GM19351 (cell line): Measurements from ENCODE around the gene PSMD9.
A peak's percentile ranks its signal among the peaks of the same experiment; 100 is the strongest.
"Not testable (repeated sequence)": the region's sequence is repeated elsewhere in the genome, so short reads cannot be mapped to it uniquely, and the experiment has no call there.

Experiments
- ATAC-seq: cut with Tn5 transposase; IDR thresholded peaks from one replicate; pipeline ENCODE4 v1.9.1; 2021; ENCODE audit warnings: mild to moderate bottlenecking, moderate library complexity; ENCODE audit not compliant: unreplicated experiment

PSMD9 gene

GRCh38 chr12:121888478-121889273 lies at the start of gene PSMD9:
Gene PSMD9, plus strand, starts transcription at chr12:121888790. Its CDS starts 67 bp downstream, at chr12:121888857.
- ATAC-seq, result peak; percentile 90

DNA sequence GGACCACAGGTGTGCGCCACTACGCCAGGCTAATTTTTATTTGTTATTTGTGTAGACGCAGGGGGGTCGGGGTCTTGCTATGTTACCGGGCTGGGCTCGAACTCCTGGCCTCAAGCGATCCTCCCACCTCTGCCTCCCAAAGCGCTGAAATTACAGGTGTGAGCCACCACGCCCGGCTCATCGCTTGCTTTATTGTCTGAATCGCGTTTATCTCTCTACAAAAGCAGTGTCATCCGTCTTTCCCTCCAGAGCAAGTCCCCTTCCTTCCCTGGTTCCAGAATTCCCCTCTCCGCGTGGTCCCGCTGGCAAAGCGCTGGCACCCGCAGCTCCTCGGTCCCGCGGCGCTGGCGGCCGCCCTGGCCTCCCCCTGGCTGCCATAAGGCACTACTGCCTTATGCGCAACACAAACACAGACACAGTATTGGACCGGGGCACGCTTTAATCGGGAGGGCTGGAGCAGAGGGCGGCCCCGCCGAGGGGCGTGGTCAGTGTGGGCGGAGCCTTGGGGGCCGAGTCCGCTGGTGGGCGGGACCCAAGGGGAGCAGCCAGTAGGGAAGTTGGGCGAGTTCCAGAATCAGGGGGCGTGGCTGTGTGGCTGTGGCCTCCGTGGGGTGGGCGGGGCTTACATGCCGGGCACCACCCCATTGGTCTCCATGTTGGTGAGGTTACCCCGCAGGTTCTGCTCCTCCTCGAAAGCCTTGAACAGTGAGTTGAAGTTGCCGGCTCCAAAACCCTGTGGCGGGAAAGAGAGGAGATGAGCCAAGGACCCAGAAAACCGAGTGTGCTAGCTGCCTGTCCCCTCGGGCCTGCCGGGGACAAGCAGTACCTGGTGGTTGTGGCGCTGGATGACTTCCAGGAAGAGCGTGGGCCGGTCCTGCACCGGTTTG lies 49.2 kb upstream of the PSMD9 start:
- ATAC-seq, result peak; percentile 96

DNA sequence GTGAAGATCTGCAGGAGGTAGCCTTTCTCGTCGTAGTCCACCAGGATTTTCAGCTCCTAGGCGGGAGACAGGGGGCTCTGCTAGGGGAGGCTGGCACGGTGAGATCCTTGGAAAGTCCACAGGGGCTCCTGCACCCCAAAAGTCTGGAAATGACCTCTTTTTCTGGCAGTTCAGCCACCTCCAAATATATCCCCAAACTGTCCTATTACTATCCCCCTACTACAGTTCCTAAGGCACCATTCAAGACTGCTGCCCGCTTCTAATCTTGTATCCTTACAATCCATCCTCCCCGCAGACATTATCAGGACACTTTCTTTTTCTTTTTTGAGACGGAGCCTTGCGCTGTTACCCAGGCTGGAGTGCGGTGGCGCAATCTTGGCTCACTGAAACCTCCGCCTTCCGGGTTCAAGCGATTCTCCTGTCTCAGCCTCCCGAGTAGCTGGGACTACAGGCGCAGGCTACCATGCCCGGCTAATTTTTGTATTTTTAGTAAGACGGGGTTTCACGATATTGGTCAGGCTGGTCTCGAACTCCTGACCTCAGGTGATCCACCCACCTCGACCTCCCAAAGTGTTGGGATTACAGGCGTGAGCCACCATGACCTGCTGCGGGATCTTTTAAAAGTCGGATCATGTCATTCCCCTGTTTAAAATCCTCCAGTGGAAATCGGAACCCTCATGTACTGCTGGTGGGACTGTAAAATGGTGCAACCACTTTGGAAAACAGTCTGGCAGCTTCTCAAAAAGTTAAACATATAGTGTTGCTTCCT lies 48.4 kb upstream of the PSMD9 start:
- no peak for ATAC-seq

GRCh38 chr12:121843236-121843982 lies 45.2 kb upstream of the PSMD9 start:
- ATAC-seq, result no peak

DNA sequence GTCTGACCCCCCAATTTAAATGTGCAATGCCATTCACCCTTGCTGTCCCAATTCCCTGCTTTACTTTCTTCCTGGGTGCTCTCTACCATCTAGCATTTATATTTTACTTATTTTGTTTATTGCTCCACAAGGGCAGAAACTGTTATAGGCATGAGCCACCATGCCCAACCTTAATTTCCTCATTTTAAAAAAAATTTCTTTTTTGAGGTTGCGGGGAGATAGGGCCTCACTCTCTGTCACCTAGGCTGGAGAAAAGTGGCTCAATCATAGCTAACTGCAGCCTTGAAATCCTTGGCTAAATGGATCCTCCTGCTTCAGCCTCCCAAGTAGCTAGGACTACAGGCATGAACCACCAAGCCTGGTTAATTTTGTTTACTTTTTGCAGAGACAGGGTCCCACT lies 42.9 kb upstream of the PSMD9 start:
- no peak for ATAC-seq

DNA sequence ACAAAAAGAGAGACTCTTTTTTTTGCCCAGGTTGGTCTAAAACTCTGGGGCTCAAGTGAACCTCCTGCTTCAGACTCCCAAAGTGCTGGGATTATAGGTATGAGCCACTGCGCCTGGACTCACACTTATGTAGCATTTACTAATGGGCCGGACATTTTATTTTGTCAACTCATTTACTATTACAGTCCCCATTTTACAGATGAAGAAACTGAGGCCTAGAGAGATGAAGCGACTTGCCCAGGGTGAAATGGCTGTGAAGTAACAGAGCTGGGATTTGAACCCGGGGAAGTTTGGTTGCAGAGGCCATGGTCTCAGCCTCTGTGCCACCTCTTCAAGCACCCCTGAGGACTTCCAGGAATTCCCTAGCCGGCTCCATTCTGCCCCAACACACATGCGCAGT lies 39.4 kb upstream of the PSMD9 start:
- ATAC-seq, result no peak

DNA sequence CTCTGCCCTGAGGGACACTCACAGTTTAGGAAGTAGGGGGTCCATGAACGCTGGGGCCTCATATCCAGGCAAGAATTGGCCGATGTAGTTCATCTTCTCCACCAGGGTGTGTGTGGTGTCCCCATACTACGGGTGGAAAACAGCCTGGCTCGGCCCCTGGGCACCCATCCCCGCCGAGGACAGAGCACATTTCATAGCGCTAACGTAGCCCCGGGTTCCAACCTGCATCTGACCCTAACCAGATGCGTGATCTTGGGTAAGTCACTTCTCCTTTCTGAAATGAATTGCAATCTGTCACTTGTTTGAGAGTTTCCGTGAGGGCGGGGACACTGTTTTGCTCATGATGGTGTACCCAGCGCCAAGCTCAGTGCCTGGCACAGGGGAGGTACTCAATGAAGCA lies 38.9 kb upstream of the PSMD9 start:
- ATAC-seq, result no peak

GRCh38 chr12:121852392-121852791 lies 36.2 kb upstream of the PSMD9 start:
- not testable (repeated sequence) for ATAC-seq

DNA sequence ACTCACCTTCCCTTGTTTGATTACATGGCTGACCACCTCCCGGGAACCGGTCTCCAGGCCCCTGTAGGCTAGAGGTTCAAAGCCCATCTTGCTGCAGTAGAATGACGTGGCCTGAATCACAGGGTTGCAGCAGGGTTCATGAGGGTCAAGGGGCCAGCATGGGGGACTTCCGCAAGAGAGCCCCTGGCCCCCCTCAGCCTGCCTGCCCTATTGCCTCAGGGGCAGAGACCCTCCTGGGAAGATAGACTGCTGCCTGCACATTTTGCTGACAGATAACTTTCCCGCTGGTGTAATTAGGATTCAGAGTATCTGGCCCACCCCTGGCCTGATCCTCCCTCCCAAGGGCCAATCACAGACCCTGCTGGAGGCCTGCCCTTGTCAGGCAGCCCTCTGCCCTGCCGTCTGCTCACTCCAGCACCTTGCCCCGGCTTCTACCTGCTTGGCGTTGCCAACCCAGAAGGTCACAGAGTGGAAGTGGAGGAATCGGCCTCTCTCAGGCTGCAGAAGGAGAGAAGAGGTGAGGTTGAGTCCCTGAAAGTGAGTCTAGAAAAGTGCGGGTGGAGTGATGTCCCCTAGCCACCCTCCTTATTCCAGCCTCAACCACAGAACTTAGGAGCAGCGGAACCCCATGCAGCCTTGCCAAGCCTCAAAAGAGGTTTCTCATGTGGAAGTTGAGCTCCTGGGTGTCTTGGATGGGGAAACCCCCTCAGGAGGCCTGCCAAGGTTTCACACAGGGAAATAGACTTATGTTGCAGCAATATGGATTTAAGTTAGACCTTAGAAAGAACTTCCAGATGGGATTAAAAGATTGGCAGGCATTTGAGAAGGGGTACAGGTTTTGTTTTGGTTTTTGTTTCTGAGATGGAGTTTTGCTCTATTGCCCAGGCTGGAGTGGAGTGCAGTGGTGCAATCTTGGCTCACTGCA lies 31.0 kb upstream of the PSMD9 start:
- no peak for ATAC-seq

GRCh38 chr12:121858318-121858661 lies 30.3 kb upstream of the PSMD9 start:
- ATAC-seq, result no peak

DNA sequence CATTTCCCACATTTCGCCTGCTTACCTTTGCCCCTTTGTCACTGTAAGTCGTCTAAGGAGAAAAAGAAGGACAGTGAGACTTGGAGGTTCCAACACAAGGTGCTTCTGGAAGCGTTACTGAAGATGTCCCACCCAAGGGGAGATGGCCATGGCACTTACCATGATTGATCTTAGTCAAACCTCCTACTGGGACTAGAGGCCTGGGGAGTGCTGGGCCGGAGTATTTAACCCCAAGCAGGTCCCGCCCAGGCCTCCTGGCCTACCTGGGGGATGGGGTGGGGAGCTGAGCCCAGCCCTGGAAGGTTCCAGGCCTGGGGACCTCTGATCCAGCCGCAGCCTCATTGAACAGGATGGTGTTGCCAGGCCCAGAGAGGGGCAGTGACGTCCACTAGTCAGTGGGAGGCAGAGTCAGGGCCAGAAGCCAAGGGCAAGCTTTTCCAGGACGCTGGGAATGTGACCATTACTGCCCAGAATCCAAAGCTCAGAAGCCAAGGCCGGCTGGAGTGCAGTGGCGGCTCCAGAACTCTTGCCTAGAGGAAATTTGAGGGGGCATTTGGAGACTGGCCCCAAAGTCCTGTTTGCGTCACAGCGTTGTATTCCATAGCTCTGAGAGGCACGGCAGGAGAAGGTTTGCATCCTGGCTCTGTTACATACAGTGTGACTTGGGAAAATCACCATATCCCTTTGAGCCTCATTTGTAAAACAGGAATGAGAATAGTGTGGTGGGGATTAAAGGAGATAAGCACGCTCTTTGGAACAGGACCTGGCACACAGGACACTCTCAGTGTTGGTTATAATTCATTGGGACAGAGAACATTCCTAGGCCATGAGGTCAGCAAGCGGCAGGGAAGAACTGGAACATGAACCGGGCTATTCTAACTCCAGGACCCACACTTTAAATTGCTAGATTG lies 29.7 kb upstream of the PSMD9 start, which contains the start of gene HPD:
Gene HPD (minus strand): TSS at position 198 of the 911 bp plus-strand sequence. CDS start 36 bp downstream, at position 162.
- no peak for ATAC-seq

- ATAC-seq, result no peak
These were observed 28.3 kb upstream of the PSMD9 start for GRCh38 chr12:121860257-121860656.

- ATAC-seq, result not testable (repeated sequence)
These were observed 27.9 kb upstream of the PSMD9 start for GRCh38 chr12:121860699-121861098.

DNA sequence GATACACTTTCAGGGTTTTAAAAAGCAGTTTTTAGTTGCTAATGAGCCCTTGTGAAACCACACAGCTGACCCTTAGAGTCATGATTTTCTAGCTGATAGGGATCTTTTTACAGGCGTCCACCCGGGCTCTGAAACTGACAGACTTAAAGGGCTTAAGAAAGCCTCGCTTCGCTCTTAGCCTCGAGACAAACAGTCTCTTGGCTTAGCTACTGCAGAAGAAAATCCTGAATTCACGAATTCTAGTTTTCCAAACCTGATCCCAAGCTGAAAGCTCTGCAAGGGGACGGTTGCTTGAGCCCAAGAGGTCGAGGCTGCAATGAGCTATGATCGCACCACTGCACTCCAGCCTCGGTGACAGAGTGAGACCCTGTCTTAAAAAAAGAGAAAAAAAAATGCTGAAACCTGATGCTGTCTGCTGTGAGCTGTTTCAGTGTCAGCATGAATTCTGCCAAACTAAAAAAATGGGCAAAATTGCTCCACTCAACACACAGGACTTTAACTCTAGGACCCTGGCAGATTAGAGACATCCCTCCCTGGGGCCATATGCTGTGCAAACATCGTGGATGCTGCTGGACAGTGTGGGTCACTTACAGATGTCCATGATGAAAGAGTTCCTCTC lies 26.8 kb upstream of the PSMD9 start:
- no peak for ATAC-seq

DNA sequence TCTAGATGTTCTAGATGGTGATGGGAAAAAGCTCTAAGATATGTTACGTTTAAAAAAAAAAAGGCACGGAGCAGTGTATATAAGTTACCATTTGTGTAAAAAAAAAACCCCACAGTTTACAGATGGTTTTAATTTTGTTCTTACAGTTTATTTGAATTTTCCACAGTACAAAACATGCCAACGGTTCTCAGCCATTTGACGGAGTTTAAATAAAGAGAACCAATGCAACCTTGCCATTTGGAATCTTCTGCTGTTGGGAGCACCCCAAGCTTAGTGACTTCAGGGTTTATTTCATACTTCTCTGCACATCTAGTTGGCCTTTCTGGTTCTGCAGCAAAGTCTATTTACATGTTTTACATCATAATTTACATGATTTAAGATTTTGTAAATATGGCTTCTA lies 22.3 kb upstream of the PSMD9 start:
- ATAC-seq, result no peak

GRCh38 chr12:121869229-121869628 lies 19.4 kb upstream of the PSMD9 start:
- ATAC-seq, result not testable (repeated sequence)

DNA sequence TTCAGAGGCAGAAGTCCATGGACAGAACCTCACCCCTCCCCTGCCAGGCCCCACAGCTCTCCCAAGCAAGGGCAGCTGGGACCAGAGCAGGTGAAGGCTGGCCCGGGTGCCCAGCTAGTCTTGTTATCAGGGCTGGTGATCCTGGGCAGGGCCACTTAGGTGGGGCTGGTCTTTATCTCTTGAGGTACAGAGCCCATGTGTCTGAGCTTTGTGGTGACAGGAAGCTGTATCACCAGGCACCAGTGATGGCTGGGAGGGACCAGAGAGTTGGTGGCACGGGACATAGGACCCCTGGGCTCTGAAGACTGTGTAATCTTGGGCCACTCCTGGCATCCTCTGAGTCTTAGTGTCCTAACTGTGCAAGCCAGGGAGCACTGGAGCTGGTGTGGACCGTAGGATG lies 17.1 kb upstream of the PSMD9 start:
- ATAC-seq, result no peak
